ENCODE measurements around the gene PSPH. TPM values are rescaled to one million over a fixed set of nuclear protein-coding genes. Genes with fewer than 3 reads are reported as not detected.

Gene PSPH
- total RNA-seq, 1 experiment from 2014 or later: 52.1 TPM

DNA sequence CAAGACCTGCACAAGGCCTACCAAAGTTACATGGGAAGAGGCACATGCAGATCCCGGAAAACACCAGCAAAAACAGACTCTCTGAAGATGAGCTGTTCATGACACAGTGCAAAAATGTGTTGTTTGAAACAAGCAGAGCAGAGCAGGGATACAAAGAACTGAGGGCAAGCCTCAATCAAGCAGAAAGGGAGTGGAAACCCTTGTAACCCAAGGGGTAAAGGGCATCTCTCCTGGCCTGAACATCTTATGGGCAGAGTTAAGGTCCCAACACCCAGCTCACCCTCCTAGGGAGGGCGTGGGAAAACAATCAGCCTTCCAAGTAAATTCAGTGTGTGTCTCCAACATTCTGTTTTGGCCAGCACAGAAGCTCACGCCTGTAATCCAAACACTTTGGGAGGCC is 10.5 kb downstream of the PSPH start:
- Histone ChIP-seq H4K8ac (replicated peaks; ENCODE audit: insufficient read length, low read depth, low read length) (no peak overlapping the region), H2BK120ac (ENCODE audit: low read depth, low read length, poor library complexity, severe bottlenecking) (no peak overlapping the region), H2AK5ac (ENCODE audit: insufficient read length, low read length) (no peak overlapping the region), H3K56ac (ENCODE audit: insufficient read length, low read depth, low read length) (no peak overlapping the region), H3K79me1 (ENCODE audit: insufficient read depth, low read depth, low read length, poor library complexity, severe bottlenecking) (no peaks in the 10 kb centered on the region), H3K14ac (ENCODE audit: insufficient read depth, low read length) (no peak overlapping the region), H3K27me3 (ENCODE audit: insufficient read depth, low read length) (no peaks in the 10 kb centered on the region), H3K4ac (ENCODE audit: low read depth, low read length) (no peak overlapping the region), H3T11ph (ENCODE audit: low read length) (no peak overlapping the region), H2BK5ac (ENCODE audit: insufficient read length, low read length) (no peak overlapping the region), H3K4me1 (ENCODE audit: insufficient read depth, low read length) (no peaks in the 10 kb centered on the region), H2AFZ (ENCODE audit: low read length) (no peak overlapping the region), H2BK20ac (ENCODE audit: low read depth, low read length, poor library complexity, severe bottlenecking) (no peak overlapping the region), H3K79me2 (ENCODE audit: insufficient read depth, low read length) (no peaks in the 10 kb centered on the region), H3K23me2 (ENCODE audit: insufficient read length, low read depth, low read length, poor library complexity, severe bottlenecking) (no peaks in the 10 kb centered on the region), H3K9me3 (ENCODE audit: control insufficient read depth, low read depth, low read length) (no peaks in the 10 kb centered on the region), H2BK12ac (ENCODE audit: insufficient read length, low read depth, low read length) (no peak overlapping the region), H3K23ac (ENCODE audit: insufficient read length, low read depth, low read length) (no peak overlapping the region), H3K27ac (ENCODE audit: insufficient read length, low read depth, low read length) (no peak overlapping the region), H3K9ac (ENCODE audit: extremely low read depth, insufficient read length, low read length) (no peak overlapping the region), H2BK15ac (ENCODE audit: low read depth, low read length) (no peak overlapping the region), H4K20me1 (ENCODE audit: control insufficient read depth, insufficient read depth, insufficient read length) (no peaks in the 10 kb centered on the region), H3K4me2 (ENCODE audit: insufficient read depth, insufficient read length, low read length) (no peak overlapping the region), H4K91ac (ENCODE audit: insufficient read length, low read depth, low read length) (no peak overlapping the region), H4K5ac (ENCODE audit: insufficient read length, low read depth, low read length) (no peak overlapping the region), H3K18ac (ENCODE audit: insufficient read length, low read depth, low read length) (no peak overlapping the region)
- H3K27ac Mint-ChIP-seq: no peak overlapping the region
- H3K9me3 Mint-ChIP-seq: no peaks in the 10 kb centered on the region
- H3K27me3 Mint-ChIP-seq (ENCODE audit: low read depth): no peaks in the 10 kb centered on the region
- H3K36me3 Mint-ChIP-seq (ENCODE audit: insufficient read depth in 1 of 3, low read depth in 3 of 3): peaks cover 21 to 28% (median 23%) of the 10 kb centered on the region in 3 experiments
- WGBS (ENCODE audit: extremely low coverage, insufficient read length, low lambda C conversion rate): no CpG with 5 or more reads among the region's 3 CpGs
- H3K4me3 Mint-ChIP-seq: no peak overlapping the region
- no peak for TF ChIP-seq CTCF (conservative IDR thresholded peaks at IDR 0.05)
- no peaks in the 10 kb centered on the region for H3K4me1 Mint-ChIP-seq
- DNase-seq: no peak
